IMR-90 (cell line): Measurements from ENCODE around the gene STRA6. TPM values are rescaled to one million over a fixed set of nuclear protein-coding genes. Genes with fewer than 3 reads are reported as not detected.
A peak's percentile ranks its signal among the peaks of the same experiment; 100 is the strongest.

Source experiments
- ATAC-seq: fragments of 200-7000 bp; cut with Tn5 transposase; 2 replicates; pipeline ENCODE4 v1.9.1; 2020; ENCODE audit warnings: low read depth, mild to moderate bottlenecking, moderate library complexity
- BruUV-seq: library from RNA; stranded (reverse); fragments of 400-500 nt; replicated peaks from 2 replicates; lab custom pipeline; 2021; lab: Mats Ljungman, UMichigan
- CTCF ChIA-PET: fragments of 300-600 bp; formaldehyde crosslinking; extraction: SDS; loops from one replicate; lab custom pipeline; 2021; ENCODE audit warnings: antibody characterized with exemption; lab: Yijun Ruan, JAX
- POLR2A ChIA-PET: fragments of 300-600 bp; sonication (Branson Sonifier 250); formaldehyde crosslinking; loops from one replicate; lab custom pipeline; 2022; ENCODE audit warnings: antibody characterized with exemption; ENCODE audit not compliant: unreplicated experiment; lab: Charles Lee
- DNase-seq: peaks from one replicate; pipeline ENCODE4 v3.0.0; 2013
- H2AFZ ChIP-seq: replicated peaks from 2 replicates; pipeline ENCODE3; 2013; ENCODE audit warnings: low read length, mild to moderate bottlenecking; ENCODE audit not compliant: poor library complexity
- H2AK5ac ChIP-seq: 2 replicates; pipeline ENCODE4 v1.6.1; 2013; ENCODE audit warnings: low read depth, low read length, inconsistent platforms
- H2AK9ac ChIP-seq: replicated peaks from 2 replicates; pipeline ENCODE3; 2013; ENCODE audit warnings: mild to moderate bottlenecking, low read depth, low read length, moderate library complexity; ENCODE audit not compliant: poor library complexity
- H2BK120ac ChIP-seq: 2 replicates; pipeline ENCODE4 v1.6.1; 2013; ENCODE audit warnings: low read depth, low read length, inconsistent platforms
- H2BK15ac ChIP-seq: 3 replicates; pipeline ENCODE4 v1.6.1; 2013; ENCODE audit warnings: low read depth, low read length, inconsistent platforms
- H2BK20ac ChIP-seq: 2 replicates; pipeline ENCODE4 v1.6.1; 2013; ENCODE audit warnings: low read depth, mild to moderate bottlenecking, inconsistent platforms, low read length, moderate library complexity
- H2BK5ac ChIP-seq: 2 replicates; pipeline ENCODE4 v1.6.1; 2013; ENCODE audit warnings: mild to moderate bottlenecking, low read depth, low read length, inconsistent platforms; ENCODE audit not compliant: poor library complexity, severe bottlenecking
- H3K14ac ChIP-seq: replicated peaks from 2 replicates; pipeline ENCODE4 v1.6.1; 2013; ENCODE audit warnings: low read depth, low read length, inconsistent platforms
- H3K18ac ChIP-seq: 2 replicates; pipeline ENCODE4 v1.6.1; 2013; ENCODE audit warnings: low read depth, low read length, control low read depth
- H3K23ac ChIP-seq: 2 replicates; pipeline ENCODE4 v1.6.1; 2013; ENCODE audit warnings: low read depth, low read length, inconsistent platforms
- H3K27ac ChIP-seq: 2 replicates; pipeline ENCODE4 v1.5.1; 2013; ENCODE audit warnings: mild to moderate bottlenecking, control low read depth, low read length; ENCODE audit not compliant: insufficient read depth
- H3K27me3 ChIP-seq: 2 replicates; pipeline ENCODE4 v1.6.1; 2013; ENCODE audit warnings: low read length; ENCODE audit not compliant: control insufficient read depth, insufficient read depth
- H3K36me3 ChIP-seq: 2 replicates; pipeline ENCODE4 v1.6.1; 2013; ENCODE audit warnings: low read length, mixed read lengths; ENCODE audit not compliant: control insufficient read depth, insufficient read depth
- H3K4ac ChIP-seq: 2 replicates; pipeline ENCODE4 v1.6.1; 2013; ENCODE audit warnings: low read depth, low read length, inconsistent platforms
- H3K4me1 ChIP-seq: 2 replicates; pipeline ENCODE4 v1.6.1; 2013; ENCODE audit warnings: low read length, mixed read lengths; ENCODE audit not compliant: control insufficient read depth, insufficient read depth
- H3K4me2 ChIP-seq: 2 replicates; pipeline ENCODE4 v1.6.1; 2013; ENCODE audit warnings: low read depth, mild to moderate bottlenecking, control low read depth, low read length, moderate library complexity
- H3K4me3 ChIP-seq: 2 replicates; pipeline ENCODE4 v1.5.1; 2013; ENCODE audit warnings: low read depth, mild to moderate bottlenecking, control low read depth, low read length, moderate library complexity; ENCODE audit not compliant: insufficient read depth
- H3K56ac ChIP-seq: 2 replicates; pipeline ENCODE4 v1.6.1; 2013; ENCODE audit warnings: low read length, inconsistent platforms; ENCODE audit not compliant: insufficient read depth; ENCODE audit errors: extremely low read depth
- H3K79me1 ChIP-seq, 2 experiments: 2 replicates each; pipeline ENCODE4 v1.6.1; 2013; ENCODE audit warnings: low read length in 2 of 2, inconsistent platforms in 1 of 2, low read depth in 1 of 2
- H3K9ac ChIP-seq: 2 replicates; pipeline ENCODE4 v1.6.1; 2013; ENCODE audit warnings: low read depth, low read length, control low read depth
- H3K9me1 ChIP-seq: 2 replicates; pipeline ENCODE4 v1.6.1; 2013; ENCODE audit warnings: low read length, inconsistent platforms; ENCODE audit not compliant: insufficient read depth
- H3K9me3 ChIP-seq: 2 replicates; pipeline ENCODE4 v1.6.1; 2013; ENCODE audit warnings: low read length; ENCODE audit not compliant: control insufficient read depth, insufficient read depth
- H4K20me1 ChIP-seq: 2 replicates; pipeline ENCODE4 v1.6.1; 2013; ENCODE audit warnings: low read length, inconsistent platforms; ENCODE audit not compliant: insufficient read depth
- H4K5ac ChIP-seq: 2 replicates; pipeline ENCODE4 v1.6.1; 2013; ENCODE audit warnings: mild to moderate bottlenecking, low read depth, low read length, control low read depth
- H4K8ac ChIP-seq, 2 experiments: 2 replicates each; pipeline ENCODE4 v1.6.1; 2013; ENCODE audit warnings: low read depth in 2 of 2, low read length in 2 of 2, control low read depth in 1 of 2, inconsistent platforms in 1 of 2
- H4K91ac ChIP-seq: 2 replicates; pipeline ENCODE4 v1.6.1; 2013; ENCODE audit warnings: low read depth, low read length, inconsistent platforms; ENCODE audit not compliant: insufficient read depth
- MAZ ChIP-seq: IDR thresholded peaks from 2 replicates; pipeline ENCODE4 v1.6.1; 2012; ENCODE audit warnings: low read depth, mild to moderate bottlenecking, low read length, improper control_type of control experiment, moderate library complexity, borderline replicate concordance
- POLR2A ChIP-seq: IDR thresholded peaks from 2 replicates; pipeline ENCODE4 v1.6.1; 2012; ENCODE audit warnings: mild to moderate bottlenecking, low read depth, low read length
- RAD21 ChIP-seq: IDR thresholded peaks from 2 replicates; pipeline ENCODE4 v1.6.1; 2012; ENCODE audit warnings: low read length, improper control_type of control experiment
- SMC3 ChIP-seq: fragments of 150-350 bp; IDR thresholded peaks from 2 replicates; pipeline ENCODE4 v1.6.1; 2016; ENCODE audit warnings: low read depth, mild to moderate bottlenecking, antibody characterized with exemption, low read length, moderate library complexity
- WGBS, 2 experiments: methylation state at CpG; one replicate each; pipeline versions ENCODE4 v1.1.5 to v1.1.7; 2013; ENCODE audit warnings: missing lambda C conversion rate in 2 of 2; ENCODE audit not compliant: insufficient read length in 1 of 2; ENCODE audit errors: extremely low coverage in 2 of 2; 5-methylcytosine and 5-hydroxymethylcytosine counted together
- dilution Hi-C: fragments of 300-500 bp; cut with HindIII; formaldehyde crosslinking; loops from one replicate; pipeline ENCODE4 v1.14.3; 2018; ENCODE audit warnings: low sequenced_read_pairs; ENCODE audit not compliant: unreplicated experiment
- in situ Hi-C: fragments of 300-500 bp; cut with MboI; formaldehyde crosslinking; loops from 3 replicates; pipeline ENCODE4 v1.14.3; 2019; ENCODE audit warnings: low sequenced_read_pairs, inconsistent platforms, mixed read lengths
- intact Hi-C: fragments of 100-400 bp; cut with micrococcal nuclease; formaldehyde crosslinking; loops from 2 replicates; pipeline ENCODE4 v1.10.0; 2022
- polyA plus RNA-seq, 3 experiments: library from polyadenylated mRNA; depleted of rRNA; stranded (reverse); fragments of >200 nt; gene quantifications; 2 replicates each; pipeline ENCODE4 v1.2.3, GENCODE V29; 2012; ENCODE audit warnings: low replicate concordance in 1 of 3
- total RNA-seq: library from RNA; depleted of rRNA; stranded (reverse); fragments of >200 nt; gene quantifications from 2 replicates; pipeline ENCODE4 v1.2.3, GENCODE V29; 2012
- TF ChIP-seq, protein P1 (sequence below): conservative IDR thresholded peaks from 2 replicates; pipeline ENCODE4 v1.5.1; 2012; ENCODE audit warnings: mild to moderate bottlenecking, low read depth, low read length, improper control_type of control experiment
- TF ChIP-seq, protein P2 (sequence below): fragments of 150-350 bp; IDR thresholded peaks from 2 replicates; pipeline ENCODE4 v1.6.1; 2017; ENCODE audit warnings: mild to moderate bottlenecking, antibody characterized with exemption, low read length, low read depth

STRA6 gene
- total and polyA plus RNA-seq, 2 of the 4 experiments (the other 2 are of a cell fraction): 0.17 TPM; not detected in 1

DNA sequence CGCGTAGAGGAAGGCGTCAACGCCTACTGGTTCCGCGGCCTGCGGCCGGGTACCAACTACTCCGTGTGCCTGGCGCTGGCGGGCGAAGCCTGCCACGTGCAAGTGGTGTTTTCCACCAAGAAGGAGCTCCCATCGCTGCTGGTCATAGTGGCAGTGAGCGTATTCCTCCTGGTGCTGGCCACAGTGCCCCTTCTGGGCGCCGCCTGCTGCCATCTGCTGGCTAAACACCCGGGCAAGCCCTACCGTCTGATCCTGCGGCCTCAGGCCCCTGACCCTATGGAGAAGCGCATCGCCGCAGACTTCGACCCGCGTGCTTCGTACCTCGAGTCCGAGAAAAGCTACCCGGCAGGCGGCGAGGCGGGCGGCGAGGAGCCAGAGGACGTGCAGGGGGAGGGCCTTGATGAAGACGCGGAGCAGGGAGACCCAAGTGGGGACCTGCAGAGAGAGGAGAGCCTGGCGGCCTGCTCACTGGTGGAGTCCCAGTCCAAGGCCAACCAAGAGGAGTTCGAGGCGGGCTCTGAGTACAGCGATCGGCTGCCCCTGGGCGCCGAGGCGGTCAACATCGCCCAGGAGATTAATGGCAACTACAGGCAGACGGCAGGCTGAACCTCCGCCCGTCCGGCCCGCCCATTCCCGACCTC is 68.1 kb downstream of the STRA6 start:
- Histone ChIP-seq H3K9me3 (peaks cover 8% of the 10 kb centered on the region), H3K4me3 (no peak overlapping the region), H3K27me3 (peaks cover 89% of the 10 kb centered on the region), H2BK20ac (no peak overlapping the region), H3K79me1 (no peaks in the 10 kb centered on the region), H4K8ac (no peak overlapping the region), H3K56ac (no peak overlapping the region), H4K20me1 (peaks cover 22% of the 10 kb centered on the region; the same call in 1 of the 2 replicates), H2BK15ac (no peak overlapping the region), H3K4ac (no peak overlapping the region), H3K9ac (no peak overlapping the region), H4K91ac (no peak overlapping the region), H2BK5ac (no peak overlapping the region), H3K36me3 (no peaks in the 10 kb centered on the region), H2BK120ac (no peak overlapping the region), H2AFZ (peak overlapping the region; percentile 74), H2AK5ac (no peak overlapping the region), H3K4me1 (no peaks in the 10 kb centered on the region; the same call in 1 of the 2 replicates), H3K9me1 (peaks cover 2% of the 10 kb centered on the region), H3K27ac (no peak overlapping the region), H3K14ac (no peak overlapping the region), H4K5ac (no peak overlapping the region), H2AK9ac (no peak overlapping the region), H3K4me2 (no peak overlapping the region), H3K18ac (no peak overlapping the region), H3K23ac (no peak overlapping the region)
- ChIA-PET POLR2A (no interaction called here), CTCF (interaction anchor here (0.8 to 1.0 kb wide), 3 partner anchors 173 to 185 kb away, joined by 3 read pairs; no protein-coding TSS in a partner anchor)
- dilution Hi-C loops: no loop called here
- TF ChIP-seq MAZ (no peak), SMC3 (peak; percentile 43), RAD21 (peak; percentile 44), POLR2A (no peak)
- TF ChIP-seq, protein P1, sequence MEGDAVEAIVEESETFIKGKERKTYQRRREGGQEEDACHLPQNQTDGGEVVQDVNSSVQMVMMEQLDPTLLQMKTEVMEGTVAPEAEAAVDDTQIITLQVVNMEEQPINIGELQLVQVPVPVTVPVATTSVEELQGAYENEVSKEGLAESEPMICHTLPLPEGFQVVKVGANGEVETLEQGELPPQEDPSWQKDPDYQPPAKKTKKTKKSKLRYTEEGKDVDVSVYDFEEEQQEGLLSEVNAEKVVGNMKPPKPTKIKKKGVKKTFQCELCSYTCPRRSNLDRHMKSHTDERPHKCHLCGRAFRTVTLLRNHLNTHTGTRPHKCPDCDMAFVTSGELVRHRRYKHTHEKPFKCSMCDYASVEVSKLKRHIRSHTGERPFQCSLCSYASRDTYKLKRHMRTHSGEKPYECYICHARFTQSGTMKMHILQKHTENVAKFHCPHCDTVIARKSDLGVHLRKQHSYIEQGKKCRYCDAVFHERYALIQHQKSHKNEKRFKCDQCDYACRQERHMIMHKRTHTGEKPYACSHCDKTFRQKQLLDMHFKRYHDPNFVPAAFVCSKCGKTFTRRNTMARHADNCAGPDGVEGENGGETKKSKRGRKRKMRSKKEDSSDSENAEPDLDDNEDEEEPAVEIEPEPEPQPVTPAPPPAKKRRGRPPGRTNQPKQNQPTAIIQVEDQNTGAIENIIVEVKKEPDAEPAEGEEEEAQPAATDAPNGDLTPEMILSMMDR: peak; percentile 49
- TF ChIP-seq, protein P2, sequence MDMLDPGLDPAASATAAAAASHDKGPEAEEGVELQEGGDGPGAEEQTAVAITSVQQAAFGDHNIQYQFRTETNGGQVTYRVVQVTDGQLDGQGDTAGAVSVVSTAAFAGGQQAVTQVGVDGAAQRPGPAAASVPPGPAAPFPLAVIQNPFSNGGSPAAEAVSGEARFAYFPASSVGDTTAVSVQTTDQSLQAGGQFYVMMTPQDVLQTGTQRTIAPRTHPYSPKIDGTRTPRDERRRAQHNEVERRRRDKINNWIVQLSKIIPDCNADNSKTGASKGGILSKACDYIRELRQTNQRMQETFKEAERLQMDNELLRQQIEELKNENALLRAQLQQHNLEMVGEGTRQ: no peak
- intact Hi-C loops: loop anchor here (1.0 kb wide), 1 partner anchor 161 kb away; no protein-coding TSS in a partner anchor
- no TSS peak for BruUV-seq
- in situ Hi-C loops: loop anchor here (5.0 kb wide), 1 partner anchor 157 kb away; no protein-coding TSS in a partner anchor
- peak; percentile 23 for DNase-seq
- peak; percentile 72 for ATAC-seq
- WGBS, 2 experiments: 6% methylated on average over 27 of the region's 53 CpGs; no CpG with 5 or more reads in 1 of the 2 experiments
